Hematopoietic multipotent progenitor cell treated with erythropoietin and hydrocortisone succinate and interleukin-3 and kit ligand, for 15 days (in vitro differentiated cells): ENCODE measurements around the gene MYH11.
"Not testable (repeated sequence)": the region's sequence is repeated elsewhere in the genome, so short reads cannot be mapped to it uniquely, and the experiment has no call there.

Experiments used
- DNase-seq: peaks from one replicate; pipeline ENCODE4 v3.0.0-alpha.2; 2015; ENCODE audit warnings: low spot score

MYH11 gene

DNA sequence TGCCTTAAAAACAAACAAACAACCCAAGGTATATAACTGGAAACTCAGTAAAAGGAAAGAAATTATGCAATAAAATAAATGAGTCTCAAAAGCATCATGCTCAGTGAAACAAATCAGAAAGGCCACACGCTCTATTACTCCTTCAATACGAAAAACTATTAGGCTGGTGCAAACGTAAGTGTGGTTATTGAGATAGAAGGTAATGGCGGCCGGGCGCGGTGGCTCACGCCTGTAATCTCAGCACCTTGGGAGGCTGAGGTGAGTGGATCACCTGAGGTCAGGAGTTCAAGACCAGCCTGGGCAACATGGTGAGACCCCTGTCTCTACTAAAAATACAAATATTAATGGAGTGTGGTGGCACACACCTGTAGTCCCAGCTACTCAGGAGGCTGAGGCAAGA lies 17.6 kb downstream of the MYH11 start:
- DNase-seq: not testable (repeated sequence)

DNA sequence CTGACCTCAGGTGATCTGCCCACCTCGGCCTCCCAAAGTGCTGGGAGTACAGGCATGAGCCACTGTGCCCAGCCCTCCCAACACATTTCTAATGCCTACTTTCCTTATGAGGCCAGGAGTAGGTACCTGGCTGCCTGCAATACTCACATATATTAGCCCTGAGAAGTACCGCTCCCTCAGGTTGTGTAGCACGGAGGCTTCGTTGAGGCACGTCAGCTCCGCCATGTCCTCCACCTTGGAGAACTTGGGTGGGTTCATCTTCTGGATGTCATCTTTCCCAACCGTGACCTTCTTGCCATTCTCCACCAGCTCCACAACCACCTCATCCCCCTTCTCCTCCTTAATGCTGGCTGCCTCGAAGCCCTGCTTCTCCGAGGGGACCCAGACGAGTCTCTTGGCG lies 19.1 kb downstream of the MYH11 start:
- DNase-seq: no peak

DNA sequence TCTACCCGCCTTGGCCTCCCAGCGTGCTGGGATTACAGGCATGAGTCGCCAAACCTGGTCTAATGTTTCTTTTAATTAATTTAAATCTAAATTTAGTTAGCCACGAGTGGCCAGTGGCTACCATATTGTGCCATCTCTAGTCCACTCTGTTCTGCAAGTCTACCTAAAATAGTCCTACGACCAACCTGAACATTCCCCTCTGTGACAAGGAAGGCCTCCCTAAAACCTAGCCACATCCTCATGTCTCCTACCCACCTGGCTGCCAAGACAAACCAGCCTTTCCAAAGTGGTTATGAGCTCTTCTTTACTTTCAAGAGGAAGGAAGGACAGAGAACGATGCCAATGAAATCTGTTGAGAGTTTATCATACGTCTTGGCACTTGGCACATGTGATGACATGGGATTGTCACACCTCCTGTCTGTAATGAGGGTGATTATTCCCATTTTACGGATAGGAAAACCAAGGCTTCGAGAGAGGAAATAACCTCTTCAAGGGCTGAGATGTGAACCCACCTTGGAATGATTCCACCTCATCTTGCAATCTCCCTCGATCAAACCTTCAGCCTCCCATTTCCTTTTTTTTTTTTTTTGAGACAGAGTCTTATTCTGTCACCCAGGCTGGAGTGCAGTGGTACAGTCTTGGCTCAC lies 19.7 kb downstream of the MYH11 start:
- DNase-seq: no peak

DNA sequence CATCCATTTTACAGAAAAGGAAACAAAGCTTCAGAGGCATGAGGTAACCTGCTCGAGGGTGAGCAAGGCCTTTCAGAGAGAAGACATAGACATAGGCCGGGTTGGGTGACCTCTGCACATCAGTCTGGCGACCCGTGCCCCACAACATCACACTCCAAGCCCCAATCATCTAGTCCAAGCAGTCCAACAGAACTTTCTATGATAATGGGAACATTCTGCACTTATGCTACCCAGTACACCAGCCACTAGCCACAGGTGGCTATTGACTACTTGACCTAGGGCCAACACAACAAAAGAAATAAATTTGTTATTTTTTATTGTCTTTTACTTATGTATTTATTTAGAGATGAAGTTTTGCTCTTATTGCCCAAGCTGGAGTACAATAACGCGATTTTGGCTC lies 20.8 kb downstream of the MYH11 start:
- no peak for DNase-seq

DNA sequence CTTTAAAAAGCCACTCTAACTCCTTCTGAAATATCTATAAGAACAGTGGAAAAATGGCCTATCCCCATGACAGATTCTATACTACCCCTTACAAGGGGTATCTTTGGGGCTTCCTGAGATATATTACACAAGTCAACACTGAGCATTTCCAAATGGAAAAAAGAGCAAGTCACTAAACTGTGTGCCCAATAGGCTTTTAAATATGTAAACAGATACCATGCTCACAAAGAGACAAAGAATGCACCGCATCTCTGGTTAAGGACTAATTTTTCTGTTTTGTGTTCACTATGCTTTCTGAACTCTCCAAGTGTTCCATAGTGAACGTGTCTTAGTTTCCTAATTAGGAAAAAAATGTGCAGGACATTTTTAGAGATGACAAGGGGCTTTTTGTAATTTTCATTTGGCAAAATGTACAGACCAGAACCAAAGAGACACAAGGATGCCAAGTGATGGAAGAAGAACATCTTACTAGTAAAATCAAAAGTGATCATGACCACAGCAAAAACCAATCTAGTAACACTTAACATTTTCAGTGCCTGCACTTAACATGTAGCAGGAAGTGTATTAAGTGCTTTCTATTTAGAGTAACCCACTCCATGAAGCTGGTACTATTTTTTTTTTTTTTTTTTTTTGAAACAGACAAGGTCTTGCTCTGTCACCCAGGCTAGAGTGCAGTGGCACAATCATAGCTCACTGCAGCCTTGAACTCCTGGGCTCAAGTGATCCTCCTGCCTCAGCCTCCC lies 21.5 kb downstream of the MYH11 start:
- DNase-seq: no peak

DNA sequence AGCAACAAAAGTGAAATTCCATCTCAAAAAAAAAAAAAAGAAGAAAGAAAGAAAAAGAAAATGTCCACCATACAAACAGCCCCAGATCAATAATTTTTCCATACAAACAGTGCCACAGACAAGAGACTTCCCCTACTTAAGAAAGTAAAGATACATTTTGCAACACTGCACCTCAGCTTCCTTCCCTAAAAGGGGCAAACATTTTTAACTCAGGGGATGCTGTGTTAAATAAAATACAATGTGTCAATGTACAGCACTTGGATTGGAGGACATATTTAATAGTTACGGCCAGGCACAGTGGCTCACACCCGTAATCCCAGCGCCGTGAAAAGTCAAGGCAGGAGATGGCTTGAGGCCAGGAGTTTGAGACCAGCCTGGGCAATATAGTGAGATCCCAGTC lies 22.3 kb downstream of the MYH11 start:
- no peak for DNase-seq

DNA sequence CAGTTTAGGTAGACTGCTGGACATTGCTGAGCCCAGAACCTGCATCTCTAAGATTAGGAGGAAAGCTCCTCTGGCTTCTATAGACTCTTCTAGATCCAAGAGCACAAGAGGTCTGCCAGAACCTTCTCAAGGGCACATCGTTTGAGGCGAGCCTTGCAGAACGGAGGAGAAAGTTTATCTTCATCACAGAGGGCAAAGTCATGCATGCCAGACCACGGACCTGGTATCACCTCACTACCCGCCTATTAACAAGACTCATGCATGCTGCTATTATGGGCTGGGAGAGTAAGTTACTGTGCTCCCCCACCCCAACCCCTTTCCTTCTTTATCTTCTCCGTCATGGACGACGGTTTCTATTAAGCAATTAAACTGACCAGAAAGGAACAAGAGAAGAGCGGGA lies 23.3 kb downstream of the MYH11 start:
- DNase-seq: no peak

DNA sequence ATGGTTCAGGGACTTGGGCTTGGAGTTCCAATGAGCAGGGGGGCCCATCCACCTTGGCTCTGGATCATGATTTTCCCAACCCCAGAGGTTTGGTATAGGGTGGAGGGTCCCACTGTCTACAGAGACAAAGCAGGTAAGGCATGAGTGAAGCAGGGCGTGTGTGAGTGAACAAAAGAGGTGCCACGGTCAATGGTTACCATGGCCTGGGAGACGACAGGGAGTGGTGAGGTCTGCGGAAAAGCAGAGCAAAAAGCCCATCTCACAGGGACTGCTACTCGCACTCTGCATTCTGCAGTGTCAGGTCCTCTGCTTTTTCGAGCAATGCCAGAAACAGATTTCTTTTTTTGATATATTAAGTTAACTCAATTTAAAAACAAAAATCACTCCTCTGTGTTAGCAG lies 24.6 kb downstream of the MYH11 start:
- no peak for DNase-seq

DNA sequence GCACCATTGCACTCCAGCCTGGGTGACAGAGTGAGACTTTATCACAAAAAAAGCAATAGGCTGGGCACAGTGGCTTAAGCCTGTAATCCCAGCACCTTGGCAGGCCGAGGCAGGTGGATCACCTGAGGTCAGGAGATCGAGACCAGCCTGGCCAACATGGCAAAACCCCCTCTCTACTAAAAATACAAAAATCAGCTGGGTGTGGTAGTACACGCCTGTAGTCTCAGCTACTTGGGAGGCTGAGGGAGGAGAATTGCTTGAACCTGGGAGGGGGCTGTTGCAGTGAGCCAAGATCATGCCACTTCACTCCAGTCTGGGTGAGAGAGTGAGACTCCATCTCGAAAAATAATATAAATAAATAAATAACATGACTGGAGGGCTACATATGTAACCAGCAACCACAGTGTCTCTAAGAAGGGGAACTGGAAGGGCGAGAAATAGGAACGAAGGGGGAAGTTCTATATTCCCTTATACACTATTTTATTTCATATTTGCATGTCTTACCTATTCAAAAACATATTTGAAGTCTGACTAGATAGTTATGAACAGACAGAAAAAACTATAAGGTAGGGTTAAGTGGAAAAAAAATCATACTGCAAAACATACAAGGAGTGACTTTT lies 25.9 kb downstream of the MYH11 start:
- no peak for DNase-seq

DNA sequence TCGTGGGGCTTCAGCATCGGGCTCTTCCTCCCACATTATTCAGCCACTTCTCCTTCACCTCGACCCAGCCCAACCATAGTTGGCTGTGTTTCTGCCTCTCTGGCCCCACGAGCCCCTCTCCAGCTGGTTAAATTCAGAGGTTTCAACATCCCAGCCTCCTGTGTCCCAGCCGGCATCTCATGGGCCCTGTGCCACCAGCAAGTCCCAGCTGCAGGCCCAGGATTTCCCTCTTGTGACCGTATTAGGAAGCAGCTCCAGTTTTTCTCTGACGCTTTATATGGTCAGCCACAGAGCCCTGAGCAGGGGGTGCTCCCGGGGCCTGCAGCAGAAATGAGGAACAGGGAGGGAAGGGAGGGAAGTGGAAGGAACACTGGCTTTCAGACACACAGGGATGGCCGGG lies 27.4 kb downstream of the MYH11 start:
- DNase-seq: no peak

DNA sequence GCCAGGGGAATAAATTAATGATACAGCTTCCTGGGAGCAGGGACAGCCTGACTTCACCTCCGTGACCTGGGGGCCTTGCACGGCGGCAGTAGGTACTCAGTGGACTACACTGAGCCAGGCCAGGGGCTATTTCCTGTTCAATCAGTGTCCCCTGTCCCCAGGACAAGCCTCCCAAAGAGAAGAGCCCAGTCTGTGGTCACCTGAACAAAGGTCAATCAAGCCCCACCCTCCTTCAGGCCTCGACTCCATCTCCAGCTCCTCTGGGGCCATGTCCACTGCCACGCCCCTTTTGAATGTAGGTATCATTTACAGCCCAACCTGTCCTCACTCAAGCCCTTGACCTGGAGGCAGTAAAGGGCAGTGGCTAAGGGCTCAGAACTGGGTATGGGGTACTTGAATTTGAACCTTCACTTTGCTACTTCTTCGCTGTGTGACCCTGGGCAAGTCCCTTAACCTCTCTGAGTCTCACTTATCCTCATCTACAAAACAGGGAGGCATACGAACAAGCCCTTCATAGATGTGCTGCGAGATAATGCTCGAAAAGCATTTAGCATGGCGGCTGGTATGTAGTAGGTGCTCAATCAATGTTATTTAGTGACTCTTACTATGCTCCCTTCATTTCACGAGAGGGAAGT lies 29.0 kb downstream of the MYH11 start:
- DNase-seq: no peak

DNA sequence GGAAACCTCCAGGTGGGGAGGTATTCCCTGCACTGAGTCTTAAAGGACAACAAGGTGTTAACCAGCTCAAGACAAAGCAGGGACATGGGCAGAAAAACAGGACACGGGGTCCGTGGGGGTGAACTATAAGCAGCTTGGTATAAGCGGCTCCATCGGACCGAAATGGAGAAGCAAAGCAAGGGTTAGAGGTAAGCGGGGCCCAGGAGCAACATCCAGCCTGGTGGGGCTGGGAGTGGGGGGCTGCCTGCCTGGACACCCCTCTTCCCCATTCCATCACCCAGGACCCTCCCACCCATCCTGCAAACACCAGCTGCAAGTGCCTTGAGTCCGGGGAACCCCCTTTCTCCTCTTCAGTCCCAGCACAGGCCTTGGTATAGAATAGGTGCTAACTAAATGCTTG lies 29.5 kb downstream of the MYH11 start:
- no peak for DNase-seq

DNA sequence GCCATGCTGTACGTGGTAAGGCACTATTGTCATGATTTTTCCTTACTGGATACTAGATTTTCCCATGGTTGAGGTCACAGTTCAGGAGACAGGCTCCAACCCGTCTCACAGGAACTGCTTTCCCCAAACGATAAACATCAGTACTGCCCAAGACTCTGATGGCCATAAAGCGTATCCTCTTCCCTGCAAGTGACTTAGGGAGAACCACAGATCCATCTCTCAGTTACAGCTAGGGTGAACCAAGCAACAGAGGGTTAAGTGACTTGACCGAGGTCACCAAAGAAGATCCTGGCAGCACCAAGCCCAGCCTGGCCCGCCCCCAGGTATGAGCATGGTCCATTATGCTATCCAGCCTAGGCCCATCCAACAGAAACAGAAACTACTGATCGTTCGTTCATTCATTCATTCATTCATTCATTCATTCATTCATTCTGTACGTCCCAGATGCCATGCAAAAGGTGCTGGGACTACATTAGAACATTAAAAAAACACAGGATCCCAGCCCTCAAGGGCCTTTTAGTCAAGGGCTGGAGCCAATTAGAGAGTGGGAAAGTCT lies 31.0 kb downstream of the MYH11 start:
- no peak for DNase-seq

DNA sequence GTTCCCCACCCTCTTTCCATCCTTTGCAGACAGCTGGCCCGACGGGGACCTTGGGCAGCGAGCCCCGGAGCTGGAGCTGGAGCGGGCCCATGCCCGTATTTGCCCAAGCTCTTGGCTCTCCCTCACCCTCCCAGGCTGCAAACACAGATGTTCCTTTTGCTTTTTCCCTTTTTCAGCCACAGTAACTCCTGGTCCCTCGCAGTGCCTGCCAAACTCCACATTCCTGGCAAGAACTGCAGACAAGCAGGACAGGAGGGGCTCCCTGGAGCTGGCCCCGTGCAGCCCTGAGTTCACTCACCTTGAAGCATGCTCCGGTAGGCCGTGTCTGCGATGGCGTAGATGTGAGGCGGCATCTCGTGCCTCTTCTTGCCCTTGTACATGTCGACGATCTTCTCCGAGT lies 33.9 kb downstream of the MYH11 start:
- no peak for DNase-seq

DNA sequence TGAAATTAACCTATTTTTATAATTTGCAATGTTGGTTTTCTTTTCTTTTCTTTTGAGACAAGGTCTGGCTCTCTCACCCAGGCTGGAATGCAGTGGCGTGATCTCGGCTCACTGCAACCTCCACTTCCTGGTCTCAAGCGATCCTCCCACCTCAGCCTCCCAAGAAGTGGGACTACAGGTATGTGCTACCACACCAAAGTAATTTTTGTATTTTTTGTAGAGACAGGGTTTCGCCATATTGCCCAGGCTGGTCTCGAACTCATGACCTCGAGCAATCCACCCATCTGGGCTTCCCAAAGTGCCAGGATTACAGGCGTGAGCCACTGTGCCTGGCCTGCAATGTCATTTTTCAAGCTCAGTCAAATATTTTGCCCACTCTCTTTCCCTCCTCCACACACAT lies 36.0 kb downstream of the MYH11 start:
- no peak for DNase-seq

DNA sequence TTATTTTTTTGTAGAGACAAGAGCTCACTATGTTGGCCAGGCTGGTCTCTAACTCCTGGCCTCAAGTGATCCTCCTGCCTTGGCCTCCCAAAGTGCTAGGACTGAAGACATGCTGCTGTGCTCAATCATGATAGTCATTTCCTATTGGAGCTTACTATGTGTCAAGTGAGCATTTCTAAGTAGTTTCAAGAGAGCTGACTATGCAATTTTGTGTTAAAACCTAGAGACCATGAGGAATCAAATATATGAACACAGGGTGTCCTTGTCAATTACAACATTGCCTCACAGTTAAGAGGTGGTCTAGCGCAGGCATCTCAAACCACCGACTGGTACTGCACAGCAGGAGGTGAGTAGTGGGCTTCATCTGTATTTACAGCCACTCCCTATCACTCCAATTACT lies 37.8 kb downstream of the MYH11 start:
- no peak for DNase-seq

DNA sequence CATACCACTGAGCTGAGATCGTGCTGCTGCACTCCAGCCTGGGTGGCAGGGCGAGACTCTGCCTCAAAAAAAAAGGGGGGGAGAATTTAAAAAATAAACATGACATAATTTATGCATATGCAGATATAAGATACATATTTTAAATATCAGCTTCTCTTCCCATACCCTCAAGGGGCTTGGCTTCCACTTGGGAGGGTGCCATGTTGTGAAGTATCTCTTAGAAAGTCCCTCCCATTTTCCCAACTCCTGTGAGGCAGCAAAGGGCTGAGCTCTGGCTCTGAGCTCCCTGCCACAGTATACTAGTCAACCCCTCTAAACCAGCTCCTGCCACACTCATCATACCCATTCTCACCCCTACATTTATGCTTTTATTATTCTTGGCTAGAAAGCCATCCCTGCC lies 39.4 kb downstream of the MYH11 start:
- no peak for DNase-seq

DNA sequence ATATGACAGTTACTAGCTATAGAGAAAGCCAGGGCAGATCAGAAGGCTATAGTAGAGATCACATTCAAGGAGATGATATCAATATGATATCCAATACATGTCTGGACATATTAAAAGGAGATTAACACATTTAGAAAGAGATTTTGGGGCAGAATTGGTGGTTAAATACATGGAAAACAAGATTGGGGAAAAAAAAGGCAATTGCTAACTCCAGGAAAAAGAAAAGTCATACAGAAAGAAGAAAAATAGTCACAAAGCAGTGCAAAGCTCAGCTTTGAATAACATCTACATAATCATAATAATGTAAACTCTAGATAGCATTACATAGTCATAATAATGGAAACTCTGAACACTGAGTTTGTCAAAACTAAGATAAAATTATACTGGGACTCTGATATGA lies 40.6 kb downstream of the MYH11 start:
- no peak for DNase-seq

DNA sequence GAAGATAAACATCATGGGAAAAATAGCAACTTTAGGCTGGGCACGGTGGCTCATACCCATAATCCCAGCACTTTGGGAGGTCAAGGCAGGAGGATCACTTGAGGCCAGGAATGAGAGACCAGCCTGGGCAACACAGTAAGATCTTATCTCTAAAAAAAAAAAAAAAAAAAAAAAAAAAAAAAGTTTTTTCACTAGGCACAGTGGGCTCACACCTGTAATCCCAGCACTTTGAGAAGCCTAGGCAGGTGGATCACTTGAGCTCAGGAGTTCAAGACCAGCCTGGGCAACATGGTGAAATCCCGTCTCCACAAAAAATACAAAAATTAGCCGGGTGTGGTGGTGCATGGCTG lies 44.5 kb downstream of the MYH11 start:
- not testable (repeated sequence) for DNase-seq

DNA sequence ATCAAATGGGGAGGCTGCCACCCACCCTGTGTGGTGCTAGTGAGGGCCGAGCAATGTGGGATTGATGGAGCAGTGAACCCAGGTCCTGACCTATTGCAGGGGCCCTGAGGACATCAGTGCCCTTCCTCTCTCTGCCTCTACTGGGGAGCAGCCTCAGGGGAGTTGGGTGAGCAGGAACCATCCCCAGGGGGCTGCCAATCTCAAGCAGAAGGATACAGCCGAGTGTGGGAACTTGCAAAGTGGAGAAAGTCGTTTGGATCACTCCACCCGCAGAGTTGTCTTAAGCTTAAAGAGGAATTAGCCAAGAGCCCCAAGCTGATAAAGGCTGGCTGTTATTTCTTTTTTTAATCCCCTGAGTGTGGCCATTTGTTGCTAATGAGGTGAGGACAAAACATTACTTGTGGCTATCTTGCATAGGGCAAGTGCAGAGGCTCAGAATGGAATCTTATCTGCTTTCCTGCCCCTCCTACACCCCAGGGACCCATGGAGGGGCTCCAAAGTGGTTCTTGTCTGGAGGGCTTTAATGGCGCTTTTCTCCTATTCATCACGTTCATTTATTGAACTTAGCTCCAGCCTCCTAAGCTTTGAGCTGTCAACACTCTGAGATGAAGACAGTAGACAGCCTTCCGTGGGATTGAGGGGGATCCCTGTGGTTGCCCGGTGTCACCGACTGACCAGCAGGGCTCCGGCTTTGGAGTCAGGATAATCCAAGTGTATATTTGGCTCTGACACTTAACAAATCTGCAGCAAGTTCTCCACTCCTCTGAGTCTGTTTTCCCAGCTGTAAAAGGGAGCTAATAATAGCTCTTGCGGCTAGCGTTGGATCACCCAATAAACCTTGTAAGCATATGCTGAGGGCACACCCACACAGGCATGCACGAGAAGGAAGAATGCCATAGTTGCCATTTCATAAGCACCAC lies 45.1 kb downstream of the MYH11 start:
- no peak for DNase-seq

DNA sequence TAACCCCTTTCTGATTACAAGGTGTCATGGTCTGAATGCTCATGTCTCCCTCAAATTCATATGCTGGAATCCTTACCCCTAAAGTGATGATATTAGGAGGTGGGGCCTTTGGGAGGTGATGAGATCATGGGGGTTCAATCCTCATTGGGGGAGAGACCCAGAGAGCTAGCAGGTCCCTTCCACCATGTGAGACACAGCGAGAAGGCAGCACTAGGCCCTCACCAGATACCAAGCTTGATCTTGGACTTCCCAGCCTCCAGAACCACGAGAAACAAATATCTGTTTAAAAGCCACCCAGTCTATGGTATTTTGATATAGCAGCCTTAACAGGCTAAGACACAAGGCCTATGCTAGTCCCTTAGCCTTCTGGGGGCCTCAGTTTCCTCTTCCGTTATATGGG lies 45.9 kb downstream of the MYH11 start:
- no peak for DNase-seq

DNA sequence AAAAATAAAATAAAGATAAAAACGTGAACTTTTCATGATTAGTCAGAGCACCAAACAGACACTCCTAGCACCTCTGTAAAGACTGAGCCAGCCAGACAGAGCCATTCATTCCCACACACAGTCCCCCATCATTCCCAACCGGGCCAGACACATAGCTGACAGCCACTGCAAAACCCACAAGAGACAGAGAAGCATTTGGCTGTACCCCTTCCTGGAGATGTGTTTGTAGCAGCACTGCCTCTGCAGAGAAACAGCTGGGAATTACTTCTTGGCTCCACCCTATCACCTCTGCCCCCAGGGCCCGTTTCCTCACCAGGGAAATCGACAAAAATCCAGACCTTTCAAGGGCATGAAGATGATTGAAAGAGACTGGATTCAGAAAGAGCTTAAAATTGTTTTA lies 46.4 kb downstream of the MYH11 start:
- DNase-seq: no peak
